Activated CD8-positive, alpha-beta T cell treated with anti-CD3 and anti-CD28 coated beads, Interleukin-2, amount 10 ng/mL, durations not matched to agents 7 days and 5 days (primary cell): Measurements from ENCODE around the gene ITGB3BP. TPM values are rescaled to one million over a fixed set of nuclear protein-coding genes. Genes with fewer than 3 reads are reported as not detected.
"Not testable (repeated sequence)": the region's sequence is repeated elsewhere in the genome, so short reads cannot be mapped to it uniquely, and the experiment has no call there.

Experiments
- ATAC-seq: fragments of 150-1000 bp; cut with Tn5 transposase; one replicate; pipeline ENCODE4 v1.10.0; 2021; ENCODE audit warnings: moderate library complexity
- CTCF ChIA-PET: fragments of 350-600 bp; sonication (Branson Sonifier 250); formaldehyde crosslinking; loops from one replicate; lab custom pipeline; 2021; ENCODE audit warnings: antibody characterized with exemption; lab: Charles Lee
- POLR2A ChIA-PET: fragments of 350-600 bp; sonication (Branson Sonifier 250); formaldehyde crosslinking; loops from one replicate; lab custom pipeline; 2021; ENCODE audit warnings: antibody characterized with exemption; lab: Charles Lee
- DNase-seq: peaks from one replicate; pipeline ENCODE4 v3.0.0-alpha.2; 2020
- H3K27ac Mint-ChIP-seq: one replicate; pipeline ENCODE4 v1.8.0; 2021; ENCODE audit warnings: mild to moderate bottlenecking, mixed read lengths
- H3K27me3 Mint-ChIP-seq: one replicate; pipeline ENCODE4 v1.8.0; 2021; ENCODE audit warnings: low read depth, mixed read lengths
- H3K36me3 Mint-ChIP-seq: one replicate; pipeline ENCODE4 v1.8.0; 2021; ENCODE audit warnings: low read depth, mixed read lengths
- H3K4me1 Mint-ChIP-seq: one replicate; pipeline ENCODE4 v1.8.0; 2021; ENCODE audit warnings: low read depth, mixed read lengths
- H3K4me3 Mint-ChIP-seq: one replicate; pipeline ENCODE4 v1.8.0; 2021; ENCODE audit warnings: mild to moderate bottlenecking, mixed read lengths
- H3K9me3 Mint-ChIP-seq: one replicate; pipeline ENCODE4 v1.8.0; 2022; ENCODE audit warnings: mixed read lengths; ENCODE audit not compliant: insufficient read depth
- total RNA-seq, 2 experiments: library from RNA; stranded (reverse); gene quantifications; one replicate each; pipeline ENCODE4 v1.2.3, GENCODE V29; 2021

The ITGB3BP gene
- total RNA-seq, 2 experiments from 2014 or later, result 69.5 to 74.4 TPM

DNA sequence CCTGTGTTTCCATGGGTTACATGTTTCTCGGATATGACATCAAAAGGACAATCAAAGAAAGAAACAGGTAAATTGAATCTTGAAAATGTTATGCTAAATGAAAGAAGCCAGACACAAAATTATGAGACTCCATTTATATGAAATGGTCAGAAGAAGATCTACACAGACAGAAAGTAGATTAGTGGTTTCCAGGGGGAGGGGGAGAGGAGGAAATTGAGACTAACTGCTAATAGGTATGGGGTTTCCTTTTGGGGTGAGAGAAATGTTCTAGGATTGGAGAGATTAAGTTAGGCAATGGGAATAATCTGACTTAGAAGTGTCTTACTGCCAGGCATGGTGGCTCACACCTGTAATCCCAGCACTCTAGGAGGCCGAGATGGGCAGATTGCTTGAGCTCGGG, 21.8 kb downstream of the ITGB3BP start:
- no peak for DNase-seq

DNA sequence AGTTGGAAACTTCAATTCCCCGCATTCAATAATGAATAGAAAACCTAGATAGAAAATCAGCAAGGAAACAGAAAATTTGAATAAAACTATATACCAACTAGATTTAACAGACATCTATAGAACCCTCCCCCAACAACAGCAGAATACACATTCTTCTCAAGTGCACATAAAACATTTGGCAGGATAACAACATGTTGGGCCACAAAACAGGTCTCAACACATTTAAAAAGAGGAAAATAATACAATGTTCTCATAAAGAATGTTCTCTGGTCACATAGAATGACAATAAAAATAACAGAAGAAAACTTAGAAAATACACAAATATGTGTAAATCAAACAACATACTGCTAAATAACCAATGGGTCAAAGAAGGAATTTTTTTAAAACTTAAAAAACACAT, 24.9 kb downstream of the ITGB3BP start:
- H3K27ac Mint-ChIP-seq, result no peak overlapping the region
- H3K27me3 Mint-ChIP-seq, result no peaks in the 10 kb centered on the region
- no peak overlapping the region for H3K4me3 Mint-ChIP-seq
- ChIA-PET POLR2A (no interaction called here), CTCF (no interaction called here)
- DNase-seq (no peak), ATAC-seq (no peak)
- peaks cover 24% of the 10 kb centered on the region for H3K36me3 Mint-ChIP-seq
- no peaks in the 10 kb centered on the region for H3K9me3 Mint-ChIP-seq
- H3K4me1 Mint-ChIP-seq, result peaks cover 6% of the 10 kb centered on the region

More for the DNA sequence above, 21.8 kb downstream of the ITGB3BP start:
- no peaks in the 10 kb centered on the region for H3K27me3 Mint-ChIP-seq
- no peak overlapping the region for H3K4me3 Mint-ChIP-seq
- ChIA-PET POLR2A (no interaction called here), CTCF (no interaction called here)
- H3K4me1 Mint-ChIP-seq, result peaks cover 4% of the 10 kb centered on the region
- no peaks in the 10 kb centered on the region for H3K9me3 Mint-ChIP-seq
- ATAC-seq, result no peak
- no peak overlapping the region for H3K27ac Mint-ChIP-seq
- H3K36me3 Mint-ChIP-seq, result peaks cover 40% of the 10 kb centered on the region

DNA sequence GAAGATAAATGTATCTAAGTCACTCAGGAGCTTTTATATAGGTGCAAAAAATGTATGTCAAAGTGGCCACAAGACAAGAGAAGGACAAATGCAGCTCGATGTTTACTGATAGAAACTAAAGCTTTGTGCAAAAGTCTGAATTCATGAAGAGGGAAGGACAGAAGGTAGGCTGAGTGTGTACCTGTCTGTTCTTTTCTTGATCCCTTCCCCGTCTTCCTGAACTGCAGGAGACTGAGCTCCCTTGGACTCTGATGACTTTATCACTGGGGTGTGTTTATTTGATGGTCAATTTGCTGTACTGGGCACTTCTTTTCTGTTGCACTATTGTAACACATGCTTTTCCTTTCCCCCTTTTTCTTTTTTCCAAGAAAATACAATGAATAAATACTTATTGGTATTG, 25.4 kb downstream of the ITGB3BP start:
- CTCF ChIA-PET, result no interaction called here
- POLR2A ChIA-PET, result interaction anchor here (0.6 kb wide), 1 partner anchor 14 kb away, joined by 4 read pairs; no protein-coding TSS in a partner anchor
- H3K27me3 Mint-ChIP-seq, result no peaks in the 10 kb centered on the region
- ATAC-seq (no peak), DNase-seq (no peak)
- no peak overlapping the region for H3K27ac Mint-ChIP-seq
- H3K9me3 Mint-ChIP-seq, result no peaks in the 10 kb centered on the region
- H3K4me3 Mint-ChIP-seq, result no peak overlapping the region
- H3K4me1 Mint-ChIP-seq, result peaks cover 7% of the 10 kb centered on the region
- H3K36me3 Mint-ChIP-seq, result peaks cover 24% of the 10 kb centered on the region

DNA sequence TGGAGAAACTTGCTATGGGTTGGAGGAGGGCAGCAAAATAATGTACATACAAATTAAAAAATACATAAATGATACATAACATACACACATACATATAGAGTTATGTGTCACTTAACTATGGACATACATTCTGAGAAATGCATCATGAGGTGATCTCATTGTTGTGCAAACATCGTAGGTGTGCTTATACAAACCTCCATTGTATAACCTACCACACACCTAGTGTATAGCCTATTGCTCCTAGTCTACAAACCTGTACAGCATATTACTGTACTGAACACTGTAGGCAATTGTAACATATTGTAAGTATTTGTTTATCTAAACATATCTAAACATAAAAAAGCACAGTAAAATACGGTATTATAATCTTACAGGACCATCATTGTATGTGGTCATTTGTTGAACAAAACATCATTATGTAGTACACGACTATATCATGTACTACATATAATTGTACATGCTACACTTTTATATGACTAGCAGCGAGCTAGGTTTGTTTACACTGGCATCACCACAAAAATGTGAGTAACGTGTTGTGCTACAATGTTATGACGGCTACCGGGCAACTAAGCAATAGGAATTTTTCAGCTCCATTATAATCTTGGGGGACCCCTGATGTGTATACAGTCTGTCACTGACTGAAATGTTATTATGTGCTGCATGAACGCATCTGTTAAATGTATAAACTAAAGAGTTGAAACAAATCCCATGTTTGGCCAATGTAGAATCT, 35.5 kb downstream of the ITGB3BP start:
- H3K27ac Mint-ChIP-seq, result no peak overlapping the region
- POLR2A ChIA-PET, result no interaction called here
- ATAC-seq (no peak), DNase-seq (no peak)
- H3K9me3 Mint-ChIP-seq, result no peaks in the 10 kb centered on the region
- H3K4me1 Mint-ChIP-seq, result peaks cover 1% of the 10 kb centered on the region
- peaks cover 15% of the 10 kb centered on the region for H3K36me3 Mint-ChIP-seq
- CTCF ChIA-PET, result no interaction called here
- no peak overlapping the region for H3K4me3 Mint-ChIP-seq
- H3K27me3 Mint-ChIP-seq, result no peaks in the 10 kb centered on the region

DNA sequence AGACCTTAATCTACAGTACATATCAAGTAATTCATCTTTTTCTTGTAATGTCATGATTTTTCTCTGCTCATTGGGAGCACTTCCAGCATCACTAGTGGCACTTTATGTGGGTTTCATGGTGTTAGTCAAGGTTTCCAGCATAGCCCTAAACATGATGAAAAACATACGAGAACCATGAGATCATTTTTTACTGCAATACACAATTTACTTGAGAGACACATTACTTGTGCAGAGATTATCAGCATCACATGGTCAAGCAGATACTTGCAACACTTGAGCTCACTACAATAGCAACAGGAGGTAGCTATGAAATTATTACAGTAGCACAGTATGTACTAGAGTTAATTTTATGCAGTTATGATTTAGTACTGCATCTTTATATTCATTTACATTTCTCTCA, 36.4 kb downstream of the ITGB3BP start:
- Mint-ChIP-seq H3K4me1 (no peaks in the 10 kb centered on the region), H3K27me3 (no peaks in the 10 kb centered on the region), H3K36me3 (peaks cover 13% of the 10 kb centered on the region), H3K27ac (no peak overlapping the region), H3K4me3 (no peak overlapping the region), H3K9me3 (no peaks in the 10 kb centered on the region)
- CTCF ChIA-PET, result no interaction called here
- POLR2A ChIA-PET, result no interaction called here
- ATAC-seq (no peak), DNase-seq (no peak)

DNA sequence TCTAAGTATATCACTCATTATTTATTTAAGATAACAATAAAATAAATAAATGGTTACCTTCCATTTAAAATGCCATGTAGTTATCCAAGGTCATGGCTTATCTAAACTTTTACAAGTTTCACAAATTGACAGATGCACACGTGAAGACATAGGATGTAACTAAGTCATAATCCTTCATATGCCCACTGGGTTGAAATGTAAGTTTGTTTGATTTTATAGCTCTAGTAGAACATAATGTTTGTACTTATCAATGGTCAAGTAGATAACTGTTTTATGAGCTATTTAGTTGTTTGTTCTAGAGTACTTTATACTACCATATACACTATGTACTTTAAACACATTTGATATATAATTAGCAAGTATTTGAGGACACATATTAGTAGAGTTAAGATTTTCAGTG, 43.0 kb downstream of the ITGB3BP start:
- ATAC-seq (no peak), DNase-seq (no peak)
- H3K4me3 Mint-ChIP-seq, result no peak overlapping the region
- peaks cover 23% of the 10 kb centered on the region for H3K36me3 Mint-ChIP-seq
- H3K27me3 Mint-ChIP-seq, result no peaks in the 10 kb centered on the region
- CTCF ChIA-PET, result no interaction called here
- no peak overlapping the region for H3K27ac Mint-ChIP-seq
- no peaks in the 10 kb centered on the region for H3K4me1 Mint-ChIP-seq
- POLR2A ChIA-PET, result no interaction called here
- H3K9me3 Mint-ChIP-seq, result no peaks in the 10 kb centered on the region

DNA sequence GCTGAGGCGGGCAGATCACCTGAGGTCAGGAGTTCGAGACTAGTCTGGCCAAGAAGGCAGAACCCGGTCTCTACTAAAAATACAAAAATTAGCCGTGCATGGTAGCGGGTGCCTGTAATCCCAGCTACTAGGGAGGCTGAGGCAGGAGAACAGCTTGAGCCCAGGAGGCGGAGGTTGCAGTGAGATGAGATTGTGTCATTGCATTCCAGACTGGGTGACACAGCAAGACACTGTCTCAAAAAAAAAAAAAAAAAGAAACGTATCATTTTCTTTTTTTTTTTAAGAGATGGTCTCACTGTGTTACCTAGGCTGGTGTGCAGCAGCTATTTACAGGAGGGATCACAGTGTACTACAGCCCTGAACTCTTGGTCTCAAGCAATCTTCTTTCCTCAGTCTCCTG, 47.3 kb downstream of the ITGB3BP start:
- ChIA-PET CTCF (no interaction called here), POLR2A (no interaction called here)
- Mint-ChIP-seq H3K9me3 (no peaks in the 10 kb centered on the region), H3K36me3 (peaks cover 26% of the 10 kb centered on the region), H3K4me1 (no peaks in the 10 kb centered on the region), H3K4me3 (no peak overlapping the region), H3K27me3 (no peaks in the 10 kb centered on the region), H3K27ac (no peak overlapping the region)
- ATAC-seq, result no peak
- no peak for DNase-seq

DNA sequence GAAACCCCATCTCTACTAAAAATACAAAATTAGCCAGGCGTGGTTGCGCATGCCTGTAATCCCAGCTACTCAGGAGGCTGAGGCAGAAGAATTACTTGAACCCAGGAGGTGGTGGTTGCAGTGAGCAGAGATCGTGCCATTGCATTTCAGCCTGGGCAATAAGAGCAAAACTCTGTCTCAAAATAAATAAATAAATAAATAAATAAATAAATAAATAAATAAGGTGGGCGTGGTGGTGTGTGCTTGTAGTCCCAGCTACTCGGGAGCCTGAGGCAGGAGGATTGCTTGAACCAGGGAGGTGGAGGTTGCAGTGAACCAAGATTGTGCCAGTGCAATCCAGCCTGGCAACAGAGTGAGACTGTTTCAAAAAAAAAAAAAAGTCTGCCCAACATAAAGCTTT, 54.3 kb downstream of the ITGB3BP start:
- H3K9me3 Mint-ChIP-seq, POLR2A ChIA-PET, DNase-seq, H3K4me3 Mint-ChIP-seq, ATAC-seq, H3K4me1 Mint-ChIP-seq, H3K27me3 Mint-ChIP-seq, H3K27ac Mint-ChIP-seq: not testable (repeated sequence)
- H3K36me3 Mint-ChIP-seq, result peaks cover 26% of the 10 kb centered on the region
- CTCF ChIA-PET, result interaction anchor here (0.6 kb wide), 1 partner anchor 776 kb away, joined by 6 read pairs; no protein-coding TSS in a partner anchor

DNA sequence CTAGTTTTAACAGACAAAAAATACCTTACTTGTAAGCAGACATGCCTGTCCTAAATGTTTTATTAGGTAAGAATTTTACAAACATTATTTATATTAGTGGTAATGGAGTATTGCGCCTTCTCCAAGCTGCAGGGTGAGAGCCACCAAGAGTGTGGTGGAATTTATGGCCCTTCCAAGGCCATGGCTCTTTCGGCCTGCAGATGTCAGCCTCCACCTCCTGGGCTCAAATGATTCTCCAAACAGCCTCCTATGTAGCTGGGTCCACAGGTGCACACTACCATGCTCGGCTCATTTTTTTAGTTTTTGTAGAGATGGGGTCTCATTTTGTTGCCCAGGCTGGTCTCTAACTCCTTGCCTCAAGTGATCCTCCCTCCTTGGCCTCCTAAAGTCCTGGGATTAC, 56.3 kb downstream of the ITGB3BP start:
- peaks cover 38% of the 10 kb centered on the region for H3K36me3 Mint-ChIP-seq
- POLR2A ChIA-PET, result no interaction called here
- H3K27ac Mint-ChIP-seq, result no peak overlapping the region
- H3K9me3 Mint-ChIP-seq, result peaks cover 8% of the 10 kb centered on the region
- DNase-seq (no peak), ATAC-seq (no peak)
- H3K4me3 Mint-ChIP-seq, result no peak overlapping the region
- H3K27me3 Mint-ChIP-seq, result no peaks in the 10 kb centered on the region
- CTCF ChIA-PET, result interaction anchor here (0.9 kb wide), 1 partner anchor 83 kb away, joined by 3 read pairs; no protein-coding TSS in a partner anchor
- H3K4me1 Mint-ChIP-seq, result peaks cover 4% of the 10 kb centered on the region

DNA sequence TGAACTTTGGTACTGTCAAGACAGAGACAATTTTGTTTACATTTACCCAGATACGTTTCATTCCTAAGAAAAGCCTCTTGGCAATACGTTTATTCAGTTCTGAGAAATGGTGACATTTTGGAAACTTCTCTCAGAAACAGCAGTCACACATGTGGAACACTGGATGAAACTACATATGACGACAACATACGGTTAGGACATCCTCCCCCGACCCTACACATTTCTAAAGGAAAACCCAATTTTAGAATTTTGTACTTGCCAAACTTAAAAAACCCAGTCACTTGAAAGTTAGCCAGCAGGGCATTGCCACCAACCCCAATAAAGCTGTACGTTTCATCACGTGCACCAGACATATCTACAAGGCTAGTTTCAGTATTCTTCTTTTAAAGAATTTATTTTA, 56.8 kb downstream of the ITGB3BP start:
- Mint-ChIP-seq H3K36me3 (peaks cover 41% of the 10 kb centered on the region), H3K4me3 (no peak overlapping the region), H3K4me1 (peaks cover 4% of the 10 kb centered on the region), H3K9me3 (peaks cover 14% of the 10 kb centered on the region), H3K27ac (no peak overlapping the region), H3K27me3 (no peaks in the 10 kb centered on the region)
- ChIA-PET POLR2A (no interaction called here), CTCF (interaction anchor here (0.9 kb wide), 1 partner anchor 83 kb away, joined by 3 read pairs; no protein-coding TSS in a partner anchor)
- DNase-seq (no peak), ATAC-seq (no peak)

DNA sequence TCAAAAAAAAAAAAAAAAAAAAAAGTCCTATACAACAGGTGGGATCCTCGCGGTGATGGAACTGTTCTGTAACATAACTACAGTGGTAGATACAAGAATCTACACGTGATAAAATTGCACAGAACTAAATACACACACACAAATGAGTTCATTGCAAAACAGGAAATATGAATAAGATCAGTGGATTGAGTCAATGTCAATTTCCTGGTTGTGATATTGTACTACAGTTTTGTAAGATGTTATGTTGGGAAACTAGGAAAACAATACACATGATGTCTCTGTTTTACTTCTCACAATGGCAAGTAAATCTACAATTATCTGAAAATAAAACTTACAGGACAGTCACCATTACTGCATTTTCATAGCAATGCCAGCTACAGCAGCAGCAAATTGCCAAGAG, 59.8 kb downstream of the ITGB3BP start:
- Mint-ChIP-seq H3K36me3 (peaks cover 41% of the 10 kb centered on the region), H3K27me3 (no peaks in the 10 kb centered on the region), H3K27ac (no peak overlapping the region), H3K4me1 (peaks cover 4% of the 10 kb centered on the region), H3K4me3 (no peak overlapping the region), H3K9me3 (peaks cover 15% of the 10 kb centered on the region)
- ChIA-PET POLR2A (no interaction called here), CTCF (no interaction called here)
- ATAC-seq, result no peak
- DNase-seq, result no peak

DNA sequence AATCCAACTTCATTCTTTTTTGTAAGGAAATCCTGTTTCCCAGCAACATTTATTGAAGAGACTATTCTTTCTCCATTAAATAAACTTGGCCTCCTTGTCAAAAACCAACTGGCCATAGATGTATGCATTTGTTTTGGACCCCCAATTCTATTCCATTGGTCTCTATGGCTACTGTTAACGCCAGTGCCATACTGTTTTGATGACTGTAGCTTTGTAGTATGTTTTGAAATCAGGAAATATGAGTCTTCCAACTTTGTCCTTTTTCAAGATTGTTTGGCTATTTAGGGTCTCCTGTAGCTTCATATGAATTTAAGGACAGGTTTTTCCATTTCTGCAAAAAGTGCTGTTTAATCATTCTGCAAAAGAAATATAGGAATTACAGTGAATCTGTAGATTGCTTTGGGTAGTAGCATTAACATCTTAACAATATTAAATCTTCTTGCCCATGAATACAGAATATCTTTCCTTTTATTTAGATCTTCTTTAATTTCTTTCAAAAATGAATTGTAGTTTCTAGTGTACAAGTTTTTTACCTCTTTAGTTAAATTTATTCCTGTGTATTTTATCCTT, 61.3 kb downstream of the ITGB3BP start:
- DNase-seq (no peak), ATAC-seq (no peak)
- peaks cover 15% of the 10 kb centered on the region for H3K9me3 Mint-ChIP-seq
- peaks cover 4% of the 10 kb centered on the region for H3K4me1 Mint-ChIP-seq
- H3K36me3 Mint-ChIP-seq, result peaks cover 51% of the 10 kb centered on the region
- no peaks in the 10 kb centered on the region for H3K27me3 Mint-ChIP-seq
- no peak overlapping the region for H3K4me3 Mint-ChIP-seq
- CTCF ChIA-PET, result interaction anchor here (1.0 kb wide), 2 partner anchors 25 to 76 kb away, joined by 3 to 6 read pairs; no protein-coding TSS in a partner anchor
- H3K27ac Mint-ChIP-seq, result no peak overlapping the region
- POLR2A ChIA-PET, result interaction anchor here (0.6 kb wide), 1 partner anchor 498 kb away, joined by 3 read pairs; no protein-coding TSS in a partner anchor
